Karpas-422 (cell line): Measurements from ENCODE around the gene SNTA1. TPM values are rescaled to one million over a fixed set of nuclear protein-coding genes. Genes with fewer than 3 reads are reported as not detected.
A peak's percentile ranks its signal among the peaks of the same experiment; 100 is the strongest.
"Not testable (repeated sequence)": the region's sequence is repeated elsewhere in the genome, so short reads cannot be mapped to it uniquely, and the experiment has no call there.

Experiments used
- DNase-seq: peaks from one replicate; pipeline ENCODE4 v3.0.0-alpha.2; 2015
- H2AFZ ChIP-seq: fragments of 200-600 bp; sonication (generic); 2 replicates; pipeline ENCODE4 v1.6.1; 2014; ENCODE audit warnings: antibody characterized with exemption, low read length, mixed read lengths
- H3K27ac ChIP-seq: fragments of 200-600 bp; sonication (generic); 2 replicates; pipeline ENCODE4 v1.5.1; 2014; ENCODE audit warnings: mild to moderate bottlenecking, low read length, moderate library complexity
- H3K27me3 ChIP-seq: fragments of 200-600 bp; sonication (generic); 2 replicates; pipeline ENCODE4 v1.6.1; 2014; ENCODE audit warnings: low read length, mixed read lengths
- H3K36me3 ChIP-seq: fragments of 200-600 bp; sonication (generic); 2 replicates; pipeline ENCODE4 v1.6.1; 2014; ENCODE audit warnings: low read length, mixed read lengths; ENCODE audit not compliant: insufficient read depth
- H3K4me1 ChIP-seq: fragments of 200-600 bp; sonication (generic); 2 replicates; pipeline ENCODE4 v1.6.1; 2014; ENCODE audit warnings: mild to moderate bottlenecking, low read length, mixed read lengths
- H3K4me2 ChIP-seq: fragments of 200-600 bp; sonication (generic); 2 replicates; pipeline ENCODE4 v1.6.1; 2014; ENCODE audit warnings: low read length, low read depth, mild to moderate bottlenecking; ENCODE audit not compliant: poor library complexity, severe bottlenecking
- H3K4me3 ChIP-seq: fragments of 200-600 bp; sonication (generic); 2 replicates; pipeline ENCODE4 v1.5.1; 2014; ENCODE audit warnings: mild to moderate bottlenecking, antibody characterized with exemption, low read length, mixed read lengths
- H3K79me2 ChIP-seq: fragments of 200-600 bp; sonication (generic); 2 replicates; pipeline ENCODE4 v1.6.1; 2014; ENCODE audit warnings: mild to moderate bottlenecking, low read length, mixed read lengths
- H3K9ac ChIP-seq: fragments of 200-600 bp; sonication (generic); 2 replicates; pipeline ENCODE4 v1.6.0; 2014; ENCODE audit warnings: low read length
- H3K9me2 ChIP-seq: fragments of 200-600 bp; sonication (generic), shearing (Covaris generic); replicated peaks from 2 replicates; pipeline ENCODE4 v1.6.0; 2014; ENCODE audit warnings: mild to moderate bottlenecking, low read length, moderate library complexity; ENCODE audit not compliant: insufficient read depth
- H3K9me3 ChIP-seq: fragments of 300-700, 200-600 bp; sonication (generic); 2 replicates; pipeline ENCODE4 v1.6.1; 2014; ENCODE audit warnings: low read length, mixed read lengths
- H4K20me1 ChIP-seq: fragments of 200-600 bp; sonication (generic); 2 replicates; pipeline ENCODE4 v1.6.1; 2014; ENCODE audit warnings: mild to moderate bottlenecking, antibody characterized with exemption, low read length, low read depth; ENCODE audit not compliant: insufficient read depth
- total RNA-seq: library from RNA; depleted of rRNA; stranded (reverse); fragments of >200 nt; shearing (Covaris generic); gene quantifications from 2 replicates; pipeline ENCODE4 v1.2.3, GENCODE V29; 2014; ENCODE audit warnings: low replicate concordance

Gene SNTA1
- total RNA-seq, 1 experiment from 2014 or later = 51.4 TPM

DNA sequence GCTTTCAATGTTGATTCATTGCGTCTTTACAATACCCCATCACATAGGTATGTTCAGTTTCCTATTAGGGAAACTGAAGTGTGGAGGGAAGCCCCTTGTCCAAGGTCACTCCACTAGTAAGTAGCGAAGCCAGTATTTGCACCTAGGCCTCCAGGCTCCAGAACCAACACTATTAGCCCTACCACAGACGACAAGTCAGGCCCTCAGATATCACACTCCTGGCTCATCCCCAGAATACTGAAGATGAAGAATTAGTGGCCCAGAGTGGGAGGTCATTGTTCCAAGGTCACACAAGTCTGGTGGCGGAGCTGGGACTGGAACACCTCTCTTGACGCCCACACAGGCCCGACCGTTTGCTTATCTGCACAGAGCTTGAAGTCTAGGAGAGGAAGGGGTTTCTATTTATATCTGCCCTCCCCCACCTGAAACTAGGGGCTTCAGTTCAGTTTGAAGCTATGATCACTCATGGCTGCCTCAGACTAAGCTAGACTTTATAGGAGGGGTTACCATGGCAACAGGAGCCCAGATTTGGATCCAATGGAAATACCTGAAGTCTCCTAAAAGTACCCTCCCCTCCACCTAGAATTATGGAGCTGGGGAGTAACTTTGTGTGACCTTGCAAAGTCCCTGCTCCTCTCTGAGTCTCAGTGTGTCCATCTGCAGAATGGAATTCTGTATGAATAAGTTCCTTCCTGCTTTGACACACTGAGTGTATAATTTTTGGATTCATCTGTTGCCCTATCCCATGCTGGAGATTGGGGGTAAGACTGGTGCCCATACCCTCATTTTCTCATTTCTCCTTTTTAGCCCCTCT, 2.2 kb downstream of the SNTA1 start:
- Histone ChIP-seq H3K9ac (peak overlapping the region; percentile 88), H4K20me1 (no peaks in the 10 kb centered on the region), H3K9me3 (no peaks in the 10 kb centered on the region), H3K27ac (peak overlapping the region; percentile 51), H3K9me2 (no peaks in the 10 kb centered on the region), H3K36me3 (peaks cover 8% of the 10 kb centered on the region), H3K79me2 (peaks cover 36% of the 10 kb centered on the region), H3K4me1 (peaks cover 64% of the 10 kb centered on the region), H3K4me2 (peak overlapping the region; percentile 95), H3K27me3 (no peaks in the 10 kb centered on the region), H3K4me3 (peak overlapping the region; percentile 98), H2AFZ (no peak overlapping the region)
- no peak for DNase-seq

DNA sequence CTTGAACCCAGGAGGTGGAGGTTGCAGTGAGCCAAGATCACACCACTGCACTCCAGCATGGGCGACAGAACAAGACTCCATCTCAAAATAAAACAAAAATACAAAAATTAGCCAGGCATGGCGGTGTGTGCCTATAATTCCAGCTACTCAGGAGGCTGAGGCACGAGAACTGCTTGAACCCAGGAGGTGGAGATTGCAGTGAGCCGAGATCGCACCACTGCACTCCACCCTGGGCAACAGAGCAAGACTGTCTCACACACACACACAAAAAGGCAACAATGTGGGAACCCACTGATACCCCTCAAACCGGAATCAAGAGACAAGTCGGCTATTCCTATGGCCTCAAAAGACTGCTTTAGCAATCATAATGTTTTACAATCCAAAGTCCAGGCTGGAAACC, 3.0 kb downstream of the SNTA1 start:
- Histone ChIP-seq H3K79me2 (peaks cover 36% of the 10 kb centered on the region), H3K9ac (peak overlapping the region; percentile 88; the same call in 1 of the 2 replicates), H3K4me2 (peak overlapping the region; percentile 95), H3K27ac (peak overlapping the region; percentile 51), H3K4me1 (peaks cover 56% of the 10 kb centered on the region), H3K36me3 (peaks cover 10% of the 10 kb centered on the region)
- not testable (repeated sequence) for H3K9me2 ChIP-seq, H3K27me3 ChIP-seq, H4K20me1 ChIP-seq, DNase-seq, H2AFZ ChIP-seq, H3K9me3 ChIP-seq, H3K4me3 ChIP-seq

DNA sequence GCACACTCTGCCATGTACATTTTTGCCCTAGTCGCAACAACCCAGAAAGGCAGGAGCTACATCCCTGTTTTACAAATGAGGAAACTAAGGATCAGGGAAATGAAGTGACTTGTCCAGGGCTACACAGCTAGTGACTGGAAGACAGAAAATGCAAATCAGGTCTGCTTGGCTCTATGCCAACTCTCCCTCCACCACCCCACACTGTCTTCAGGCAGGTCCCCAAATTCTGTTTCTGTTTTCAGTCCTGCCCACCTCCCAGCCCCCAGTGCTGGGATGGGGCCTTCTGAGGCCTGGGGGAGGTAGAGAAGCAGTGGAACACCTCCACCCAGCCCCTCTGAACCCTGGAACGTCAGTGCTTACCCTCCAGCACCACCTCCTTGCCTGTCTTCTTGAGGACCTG, 5.1 kb downstream of the SNTA1 start:
- Histone ChIP-seq H3K4me2 (peak overlapping the region; percentile 14), H3K9me2 (no peaks in the 10 kb centered on the region), H3K4me1 (peaks cover 40% of the 10 kb centered on the region), H3K27me3 (no peaks in the 10 kb centered on the region), H3K36me3 (peaks cover 14% of the 10 kb centered on the region), H4K20me1 (no peaks in the 10 kb centered on the region), H3K27ac (peak overlapping the region; percentile 33), H3K9me3 (no peaks in the 10 kb centered on the region), H3K79me2 (peaks cover 36% of the 10 kb centered on the region), H3K4me3 (no peak overlapping the region), H2AFZ (no peak overlapping the region), H3K9ac (peak overlapping the region; percentile 16; the same call in 1 of the 2 replicates)
- peak; percentile 75 for DNase-seq

DNA sequence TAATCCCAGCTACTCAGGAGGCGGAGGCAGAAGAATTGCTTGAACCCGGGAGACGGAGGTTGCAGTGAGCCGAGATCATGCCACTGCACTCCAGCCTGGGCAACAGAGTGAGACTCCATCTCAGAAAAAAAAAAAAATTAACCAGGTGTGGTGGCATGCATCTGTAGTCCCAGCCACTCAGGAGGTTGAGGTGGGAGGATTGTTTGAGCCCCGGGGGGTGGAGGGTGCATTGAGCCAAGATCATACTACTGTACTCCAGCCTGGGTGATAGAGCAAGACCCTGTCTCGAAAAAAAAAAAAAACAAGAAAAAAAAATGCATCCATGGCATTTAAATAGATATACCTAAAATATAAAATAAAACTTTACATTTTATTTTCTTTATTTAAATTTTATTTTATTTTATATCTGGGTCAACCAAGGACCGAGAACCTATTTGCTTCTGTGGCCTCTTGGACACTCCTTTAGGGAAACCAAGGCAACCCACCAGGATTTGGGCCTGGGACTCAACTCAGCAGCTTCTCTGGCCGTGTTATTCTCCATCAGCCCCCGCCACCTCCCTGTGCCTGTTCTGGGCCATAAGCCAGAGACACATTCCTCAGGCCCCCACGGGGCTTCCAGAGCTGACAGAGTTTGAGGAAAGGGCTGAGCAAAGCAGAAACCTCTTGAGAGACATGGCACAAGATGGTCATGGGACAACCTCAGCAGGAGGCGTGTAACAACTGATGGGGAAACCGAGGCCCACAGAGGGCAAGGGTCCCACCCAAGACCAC, 6.2 kb downstream of the SNTA1 start:
- H3K36me3 ChIP-seq = peaks cover 16% of the 10 kb centered on the region
- H3K27ac ChIP-seq = no peak overlapping the region
- no peak overlapping the region for H3K4me2 ChIP-seq
- H4K20me1 ChIP-seq = no peaks in the 10 kb centered on the region
- no peaks in the 10 kb centered on the region for H3K27me3 ChIP-seq
- DNase-seq = no peak
- no peak overlapping the region for H3K4me3 ChIP-seq
- H3K9me3 ChIP-seq = no peaks in the 10 kb centered on the region
- H2AFZ ChIP-seq = no peak overlapping the region
- peaks cover 34% of the 10 kb centered on the region for H3K4me1 ChIP-seq
- H3K9me2 ChIP-seq = no peaks in the 10 kb centered on the region
- peaks cover 28% of the 10 kb centered on the region for H3K79me2 ChIP-seq
- H3K9ac ChIP-seq = no peak overlapping the region

DNA sequence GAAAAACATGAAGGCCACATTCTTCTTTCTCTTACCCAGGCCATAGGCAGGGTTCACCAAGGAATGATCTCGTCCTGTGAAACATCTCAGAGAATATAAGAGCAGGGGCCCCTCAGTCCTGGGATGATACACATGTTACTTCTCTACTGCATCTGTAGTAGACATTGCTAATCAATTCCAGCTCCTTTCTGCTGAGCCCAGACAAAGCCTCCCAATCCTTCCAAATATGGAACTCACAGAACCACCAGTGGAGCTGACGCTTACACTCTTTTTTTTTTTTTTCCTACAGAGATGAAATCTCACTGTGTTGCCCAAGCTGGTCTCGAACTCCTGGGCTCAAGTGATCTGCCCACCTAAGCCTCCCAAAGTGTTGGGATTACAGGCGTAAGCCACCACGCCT, 9.1 kb downstream of the SNTA1 start:
- Histone ChIP-seq H3K4me1 (peaks cover 13% of the 10 kb centered on the region), H3K9me3 (no peaks in the 10 kb centered on the region), H3K79me2 (peaks cover 12% of the 10 kb centered on the region; the same call in 1 of the 2 replicates), H4K20me1 (no peaks in the 10 kb centered on the region), H3K27me3 (no peaks in the 10 kb centered on the region), H3K36me3 (peaks cover 19% of the 10 kb centered on the region), H2AFZ (no peak overlapping the region), H3K9me2 (no peaks in the 10 kb centered on the region), H3K27ac (no peak overlapping the region), H3K9ac (no peak overlapping the region), H3K4me3 (no peak overlapping the region), H3K4me2 (no peak overlapping the region)
- no peak for DNase-seq

DNA sequence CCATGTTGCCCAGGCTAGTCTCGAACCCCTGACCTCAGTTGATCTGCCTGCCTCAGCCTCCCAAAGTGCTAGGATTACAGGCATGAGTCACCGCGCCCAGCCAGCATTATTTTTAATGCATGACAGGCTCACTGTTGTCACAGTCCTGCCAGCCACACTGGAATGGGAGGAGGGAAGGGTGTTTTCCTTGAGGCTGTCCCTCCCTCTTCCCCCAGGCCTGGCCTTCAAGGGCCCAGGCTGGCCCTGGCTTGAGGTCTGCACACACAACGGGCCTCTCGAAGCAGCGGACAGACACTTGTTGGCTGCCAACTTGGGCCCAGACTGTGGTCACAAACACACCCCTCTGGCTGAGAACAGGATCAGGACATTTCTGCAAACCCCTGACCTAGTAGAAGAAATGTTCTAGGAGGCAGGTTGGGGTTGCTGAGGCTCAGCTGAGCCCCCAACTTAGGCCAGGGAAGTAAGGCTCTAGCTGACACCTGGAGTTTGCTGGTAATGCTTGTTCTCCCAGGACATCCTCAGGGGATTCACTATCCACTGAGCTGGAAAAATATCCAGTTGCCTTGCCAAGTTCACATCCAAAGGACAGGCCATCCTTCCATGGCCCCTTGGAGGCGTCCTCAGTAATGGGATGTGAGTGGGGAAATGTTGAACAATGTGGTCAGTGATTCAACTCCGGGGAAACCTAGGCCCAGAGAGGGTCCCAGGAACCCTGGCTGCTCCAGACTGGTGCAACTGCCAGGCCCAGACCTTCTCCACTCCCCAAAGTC, 9.9 kb downstream of the SNTA1 start:
- no peak overlapping the region for H3K27ac ChIP-seq
- peaks cover 7% of the 10 kb centered on the region; the same call in 1 of the 2 replicates for H3K79me2 ChIP-seq
- no peak overlapping the region for H2AFZ ChIP-seq
- H3K9ac ChIP-seq = no peak overlapping the region
- H3K4me2 ChIP-seq = no peak overlapping the region
- no peaks in the 10 kb centered on the region for H3K9me3 ChIP-seq
- H3K36me3 ChIP-seq = peaks cover 19% of the 10 kb centered on the region
- no peak for DNase-seq
- peaks cover 5% of the 10 kb centered on the region for H3K4me1 ChIP-seq
- H4K20me1 ChIP-seq = no peaks in the 10 kb centered on the region
- H3K4me3 ChIP-seq = no peak overlapping the region
- no peaks in the 10 kb centered on the region for H3K27me3 ChIP-seq
- no peaks in the 10 kb centered on the region for H3K9me2 ChIP-seq

DNA sequence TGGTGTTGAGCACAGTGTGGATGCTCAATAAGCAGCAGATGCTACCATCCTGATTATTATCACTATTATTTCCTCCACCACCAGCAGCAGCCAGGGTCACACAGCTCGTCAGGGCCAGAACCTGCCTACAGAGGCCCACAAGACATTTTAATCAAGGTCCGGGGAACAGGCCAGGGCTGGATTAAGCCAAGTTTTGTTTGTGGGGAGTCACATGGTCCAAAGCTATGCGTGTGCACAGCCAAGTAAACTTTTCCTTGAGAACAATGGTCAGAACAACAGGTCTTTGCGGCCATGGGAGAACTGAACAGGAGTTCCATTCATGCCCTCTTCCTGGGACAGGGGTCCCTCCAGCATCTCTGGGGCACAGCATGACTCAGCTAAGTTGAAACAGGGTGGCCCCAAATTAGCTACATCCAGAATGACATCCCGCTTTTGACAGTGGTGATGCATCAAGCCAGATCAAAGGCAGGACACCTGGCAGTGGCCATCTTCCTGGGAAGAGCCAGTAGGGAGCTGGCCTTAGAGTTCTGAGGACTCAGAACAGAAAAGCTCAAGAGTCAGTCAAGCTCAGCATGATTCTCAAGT, 11.7 kb downstream of the SNTA1 start:
- H3K79me2 ChIP-seq = 0 out of 2 replicates have a peak, but pooled peaks cover 3% of the 10 kb centered on the region

More for the DNA sequence above, 11.7 kb downstream of the SNTA1 start:
- Histone ChIP-seq H3K9ac (no peak overlapping the region), H3K27ac (no peak overlapping the region), H4K20me1 (no peaks in the 10 kb centered on the region), H3K27me3 (no peaks in the 10 kb centered on the region), H3K9me3 (no peaks in the 10 kb centered on the region), H3K4me2 (no peak overlapping the region), H2AFZ (no peak overlapping the region), H3K9me2 (no peaks in the 10 kb centered on the region), H3K4me1 (no peaks in the 10 kb centered on the region), H3K4me3 (no peak overlapping the region), H3K36me3 (peaks cover 18% of the 10 kb centered on the region)
- DNase-seq = no peak
